ENCODE results near the gene GRID1. TPM values are rescaled to one million over a fixed set of nuclear protein-coding genes. Genes with fewer than 3 reads are reported as not detected.

The GRID1 gene
- total RNA-seq, 1 experiment from 2014 or later = 5.6 TPM

- H3K27me3 ChIP-seq (ENCODE audit: insufficient read depth, low read length) = no peaks in the 10 kb centered on the region
- TF ChIP-seq SRF (IDR thresholded peaks at IDR 0.05; ENCODE audit: low read depth) (no peak), POLR2AphosphoS5 (IDR thresholded peaks at IDR 0.05; ENCODE audit: low read depth, low read length) (no peak), CTCF (IDR thresholded peaks at IDR 0.05 in 2 of 3, conservative IDR thresholded peaks at IDR 0.05 in 1 of 3; ENCODE audit: borderline replicate concordance in 1 of 3, insufficient read depth in 1 of 3, low read depth in 2 of 3, low read length in 2 of 3) (0 out of 6 replicates have a peak, but pooled peaks of 1 of the 3 experiments have one; percentile 6), SP1 (IDR thresholded peaks at IDR 0.05; ENCODE audit: low read depth) (no peak)
- no peak overlapping the region for H2AFZ ChIP-seq (ENCODE audit: low read depth, low read length, poor library complexity, severe bottlenecking)
- no peak overlapping the region for H3K9ac ChIP-seq (ENCODE audit: low read length)
- no TSS peak for BruUV-seq (replicated peaks)
- POLR2A ChIA-PET = no interaction called here
- no peaks in the 10 kb centered on the region for H3K36me3 ChIP-seq (ENCODE audit: control insufficient read depth in 1 of 2, insufficient read depth in 2 of 2, low read length in 2 of 2)
- peak; percentile 55; the same call in 1 of the 2 replicates for ATAC-seq
- DNase-seq (ENCODE audit: low read depth, low spot score) = no peak
- RAD21 ChIA-PET (ENCODE audit: low non-redundant PET in 1 of 2, low total read pairs in 2 of 2, uncharacterized antibody in 2 of 2, unreplicated experiment in 2 of 2) = no interaction called here
- no peak overlapping the region for H3K27ac ChIP-seq (ENCODE audit: low read depth, low read length)
- no peak overlapping the region for H3K4me3 ChIP-seq (replicated peaks in 1 of 2; ENCODE audit: low read depth in 1 of 2, low read length in 2 of 2)
- no peaks in the 10 kb centered on the region for H3K79me2 ChIP-seq (ENCODE audit: insufficient read depth, low read length)
- CTCF ChIA-PET = no interaction called here
- H3K9me3 ChIP-seq (ENCODE audit: control insufficient read depth in 1 of 2, insufficient read depth in 1 of 2, low read depth in 1 of 2, low read length in 2 of 2) = no peaks in the 10 kb centered on the region
- no peak overlapping the region for H3K4me2 ChIP-seq (ENCODE audit: low read length)
- H3K4me1 ChIP-seq (ENCODE audit: control insufficient read depth in 1 of 2, insufficient read depth in 2 of 2, low read length in 2 of 2) = no peaks in the 10 kb centered on the region
- H3K9me2 ChIP-seq (ENCODE audit: insufficient read depth) = no peaks in the 10 kb centered on the region
- intact Hi-C loops (cut with micrococcal nuclease) = no loop called here
- no peaks in the 10 kb centered on the region for H4K20me1 ChIP-seq (ENCODE audit: insufficient read depth)
Measured at GRCh38 chr10:86155054-86155921, 211.3 kb downstream of the GRID1 start.

GRCh38 chr10:86153751-86154150 is 212.8 kb downstream of the GRID1 start:
- no peak overlapping the region for H3K9ac ChIP-seq (ENCODE audit: low read length)
- H3K9me2 ChIP-seq (ENCODE audit: insufficient read depth) = no peaks in the 10 kb centered on the region
- H3K79me2 ChIP-seq (ENCODE audit: insufficient read depth, low read length) = no peaks in the 10 kb centered on the region
- ChIA-PET CTCF (no interaction called here), RAD21 (ENCODE audit: low non-redundant PET in 1 of 2, low total read pairs in 2 of 2, uncharacterized antibody in 2 of 2, unreplicated experiment in 2 of 2) (no interaction called here), POLR2A (no interaction called here)
- ATAC-seq (no peak), DNase-seq (ENCODE audit: low read depth, low spot score) (no peak)
- no peak for TF ChIP-seq POLR2AphosphoS5 (IDR thresholded peaks at IDR 0.05; ENCODE audit: low read depth, low read length)
- no peak for TF ChIP-seq MAX (IDR thresholded peaks at IDR 0.05)
- no peak for TF ChIP-seq SRF (IDR thresholded peaks at IDR 0.05; ENCODE audit: low read depth)
- no peak for TF ChIP-seq ZNF274 (IDR thresholded peaks at IDR 0.05; ENCODE audit: low read depth, low read length)
- TF ChIP-seq CTCF (IDR thresholded peaks at IDR 0.05 in 2 of 3, conservative IDR thresholded peaks at IDR 0.05 in 1 of 3; ENCODE audit: borderline replicate concordance in 1 of 3, insufficient read depth in 1 of 3, low read depth in 2 of 3, low read length in 2 of 3) = no peak
- no peak for TF ChIP-seq ATF3 (IDR thresholded peaks at IDR 0.05)
- no peak for TF ChIP-seq CEBPB (IDR thresholded peaks at IDR 0.05; ENCODE audit: low read depth)
- no peak for TF ChIP-seq TCF7L2 (IDR thresholded peaks at IDR 0.05; ENCODE audit: borderline replicate concordance, extremely low read depth, insufficient read depth, insufficient read length)
- no peak overlapping the region for H3K4me3 ChIP-seq (replicated peaks in 1 of 2; ENCODE audit: low read depth in 1 of 2, low read length in 2 of 2)
- H3K36me3 ChIP-seq (ENCODE audit: control insufficient read depth in 1 of 2, insufficient read depth in 2 of 2, low read length in 2 of 2) = no peaks in the 10 kb centered on the region
- H3K27ac ChIP-seq (ENCODE audit: low read depth, low read length) = no peak overlapping the region
- H3K9me3 ChIP-seq (ENCODE audit: control insufficient read depth in 1 of 2, insufficient read depth in 1 of 2, low read depth in 1 of 2, low read length in 2 of 2) = no peaks in the 10 kb centered on the region
- no peak overlapping the region for H3K4me2 ChIP-seq (ENCODE audit: low read length)
- no peaks in the 10 kb centered on the region for H3K4me1 ChIP-seq (ENCODE audit: control insufficient read depth in 1 of 2, insufficient read depth in 2 of 2, low read length in 2 of 2)
- H2AFZ ChIP-seq (ENCODE audit: low read depth, low read length, poor library complexity, severe bottlenecking) = no peak overlapping the region
- BruUV-seq (replicated peaks) = no TSS peak
- H3K27me3 ChIP-seq (ENCODE audit: insufficient read depth, low read length) = no peaks in the 10 kb centered on the region
- intact Hi-C loops (cut with micrococcal nuclease) = no loop called here
- H4K20me1 ChIP-seq (ENCODE audit: insufficient read depth) = no peaks in the 10 kb centered on the region

Measured in HCT116 (cell line).